HUES64 (cell line): ENCODE data around the gene MLEC.

ENCODE experiments used
- H3K27ac ChIP-seq: 2 replicates; pipeline ENCODE4 v1.7.0; 2013; ENCODE audit warnings: low read depth, low read length, inconsistent platforms
- H3K27me3 ChIP-seq: 2 replicates; pipeline ENCODE4 v1.6.1; 2013; ENCODE audit warnings: mild to moderate bottlenecking, low read length; ENCODE audit not compliant: insufficient read depth
- H3K36me3 ChIP-seq: 2 replicates; pipeline ENCODE4 v1.6.1; 2013; ENCODE audit warnings: mild to moderate bottlenecking, low read length; ENCODE audit not compliant: insufficient read depth
- H3K4me1 ChIP-seq: 2 replicates; pipeline ENCODE4 v1.6.1; 2013; ENCODE audit warnings: mild to moderate bottlenecking, low read length, moderate library complexity; ENCODE audit not compliant: insufficient read depth
- H3K4me3 ChIP-seq: 2 replicates; pipeline ENCODE4 v1.5.1; 2013; ENCODE audit warnings: mild to moderate bottlenecking, low read length, moderate library complexity
- H3K9ac ChIP-seq: 2 replicates; pipeline ENCODE4 v1.6.1; 2013; ENCODE audit warnings: mild to moderate bottlenecking, low read depth, low read length
- H3K9me3 ChIP-seq: 2 replicates; pipeline ENCODE4 v1.6.1; 2013; ENCODE audit warnings: low read depth, low read length; ENCODE audit not compliant: insufficient read depth
- WGBS: fragments of 150-250, 120-280 bp; methylation state at CpG from one replicate; pipeline ENCODE4 v1.1.7; 2013; ENCODE audit warnings: missing lambda C conversion rate; 5-methylcytosine and 5-hydroxymethylcytosine counted together

MLEC gene

DNA sequence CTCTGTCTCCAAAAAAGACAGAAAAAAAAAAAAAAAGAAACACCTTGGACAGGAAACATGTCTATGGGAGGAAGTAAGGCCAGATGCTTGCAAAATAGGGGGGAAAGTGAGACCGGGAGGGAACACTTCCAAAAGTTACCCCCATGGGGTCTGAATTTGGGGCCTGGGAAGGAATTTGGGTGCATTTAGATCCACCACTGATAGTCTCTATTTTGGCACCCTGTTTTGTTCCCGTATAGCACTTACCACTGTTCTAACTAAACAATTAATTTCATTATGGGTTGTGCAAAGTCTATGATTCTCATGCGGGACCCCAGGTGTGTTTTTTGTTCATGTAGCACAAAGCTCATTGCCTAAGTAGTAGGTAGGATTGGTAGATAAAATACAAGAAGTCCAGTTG is 1.4 kb upstream of the MLEC start:
- 97% methylated on average over 2 of the region's 3 CpGs for WGBS
- no peaks in the 10 kb centered on the region for H3K27me3 ChIP-seq
- peaks cover 21% of the 10 kb centered on the region for H3K4me1 ChIP-seq
- H3K36me3 ChIP-seq = no peaks in the 10 kb centered on the region
- no peak overlapping the region for H3K27ac ChIP-seq
- peak overlapping the region; percentile 90 for H3K4me3 ChIP-seq
- no peak overlapping the region for H3K9ac ChIP-seq
- no peaks in the 10 kb centered on the region for H3K9me3 ChIP-seq

DNA sequence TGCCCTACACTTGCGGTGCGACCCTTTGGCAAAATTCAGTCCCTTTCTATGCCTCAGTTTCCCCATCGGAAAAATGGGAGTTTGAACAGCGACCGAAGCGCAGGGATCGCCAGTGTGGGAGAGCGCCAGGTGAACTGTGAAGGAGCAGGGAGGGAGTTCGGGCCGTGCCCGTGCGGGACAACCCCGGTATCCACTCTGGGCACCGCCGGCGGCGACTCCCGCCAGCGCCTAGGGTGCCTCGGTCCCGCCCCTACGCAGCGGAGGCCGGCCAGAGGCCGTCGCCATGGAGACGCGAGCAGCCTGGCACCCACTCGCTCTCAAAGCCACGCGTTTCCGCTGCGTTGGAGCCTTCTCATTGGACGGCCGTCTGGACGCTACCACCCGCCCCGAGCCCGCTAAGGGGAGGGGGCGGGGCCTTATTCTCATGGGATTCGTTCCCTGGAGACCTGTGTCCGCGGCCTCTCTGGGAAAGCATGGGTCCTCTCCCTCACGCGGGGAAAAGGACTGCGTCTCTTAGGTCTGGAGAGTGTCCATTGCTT is 729 bp upstream of the MLEC start:
- H3K27me3 ChIP-seq = no peaks in the 10 kb centered on the region
- WGBS = under 1% methylated on average over 46 of the region's 46 CpGs
- H3K36me3 ChIP-seq = no peaks in the 10 kb centered on the region
- H3K9me3 ChIP-seq = no peaks in the 10 kb centered on the region
- H3K4me1 ChIP-seq = peaks cover 28% of the 10 kb centered on the region
- peak overlapping the region; percentile 98 for H3K27ac ChIP-seq
- H3K9ac ChIP-seq = peak overlapping the region; percentile 95
- H3K4me3 ChIP-seq = peak overlapping the region; percentile 90

DNA sequence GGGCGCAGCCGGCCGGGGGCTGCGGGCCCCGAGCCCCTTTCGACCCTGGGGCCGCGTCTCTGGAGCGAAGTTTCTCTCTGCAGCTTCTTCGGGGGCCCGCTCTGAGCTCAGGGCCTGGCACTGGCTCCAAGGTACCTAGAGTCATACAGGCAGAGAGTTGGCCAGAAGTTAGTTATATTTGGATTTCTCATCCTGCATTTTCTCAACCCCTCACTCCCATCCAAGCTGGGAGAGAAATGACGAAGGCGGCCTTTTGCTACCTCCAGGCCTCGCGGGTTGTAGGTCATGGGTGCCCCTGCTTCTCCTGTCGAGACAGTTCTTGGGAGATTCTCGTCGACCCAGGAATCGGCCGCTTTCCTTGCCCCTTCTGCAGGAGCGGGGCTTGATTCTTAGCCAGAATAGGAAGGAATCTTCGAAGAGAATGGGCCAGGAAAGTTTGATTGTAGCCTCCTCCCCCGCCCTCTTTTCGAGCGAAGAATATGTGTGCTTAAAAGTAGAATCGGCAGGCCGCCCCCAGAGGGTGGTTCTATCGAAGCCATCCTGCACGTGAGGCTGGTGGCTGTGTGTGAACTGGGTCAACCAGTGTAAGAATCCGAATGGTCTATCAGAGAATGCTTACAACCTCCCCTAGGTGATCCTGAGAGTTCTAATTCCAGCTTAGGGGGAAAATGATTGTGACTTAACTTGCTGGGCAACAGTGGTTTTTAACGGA is 785 bp downstream of the MLEC start:
- peaks cover 41% of the 10 kb centered on the region for H3K4me1 ChIP-seq
- H3K36me3 ChIP-seq = 0 out of 2 replicates have a peak, but pooled peaks cover 2% of the 10 kb centered on the region
- under 1% methylated on average over 30 of the region's 31 CpGs for WGBS
- H3K27me3 ChIP-seq = no peaks in the 10 kb centered on the region
- H3K27ac ChIP-seq = peak overlapping the region; percentile 98
- H3K4me3 ChIP-seq = peak overlapping the region; percentile 90
- peak overlapping the region; percentile 88 for H3K9ac ChIP-seq
- H3K9me3 ChIP-seq = no peaks in the 10 kb centered on the region

DNA sequence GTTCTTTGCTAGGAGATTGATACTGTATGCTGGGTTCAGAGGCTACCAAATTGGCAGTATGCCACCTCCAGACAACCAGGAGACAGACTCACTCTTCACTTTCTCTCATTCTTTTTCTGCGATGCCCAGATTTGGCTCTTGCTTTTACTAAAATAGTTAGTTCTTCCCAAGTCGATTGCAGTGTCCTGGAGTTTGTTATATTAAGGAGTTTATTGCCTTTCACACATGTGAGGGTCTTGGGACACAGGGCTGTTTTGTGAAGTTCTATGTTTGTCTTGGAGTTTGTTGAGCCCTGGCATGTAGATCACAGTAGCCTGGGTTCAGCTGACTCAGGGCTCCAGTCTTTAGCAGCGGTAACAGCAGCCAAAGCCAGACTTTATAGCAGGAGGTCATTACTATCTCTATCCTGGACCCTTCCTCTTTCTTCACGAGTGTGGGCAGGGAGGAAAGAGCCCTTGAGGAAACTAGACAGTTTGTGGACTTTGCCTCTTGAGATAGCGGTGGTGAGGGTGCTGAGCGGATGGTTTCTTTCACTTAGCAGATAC is 1.6 kb downstream of the MLEC start:
- no peak overlapping the region for H3K27ac ChIP-seq
- H3K27me3 ChIP-seq = no peaks in the 10 kb centered on the region
- 30% methylated on average over 6 of the region's 6 CpGs for WGBS
- peaks cover 6% of the 10 kb centered on the region; the same call in 1 of the 2 replicates for H3K36me3 ChIP-seq
- peaks cover 50% of the 10 kb centered on the region for H3K4me1 ChIP-seq
- no peaks in the 10 kb centered on the region for H3K9me3 ChIP-seq
- peak overlapping the region; percentile 88 for H3K9ac ChIP-seq
- H3K4me3 ChIP-seq = peak overlapping the region; percentile 90

DNA sequence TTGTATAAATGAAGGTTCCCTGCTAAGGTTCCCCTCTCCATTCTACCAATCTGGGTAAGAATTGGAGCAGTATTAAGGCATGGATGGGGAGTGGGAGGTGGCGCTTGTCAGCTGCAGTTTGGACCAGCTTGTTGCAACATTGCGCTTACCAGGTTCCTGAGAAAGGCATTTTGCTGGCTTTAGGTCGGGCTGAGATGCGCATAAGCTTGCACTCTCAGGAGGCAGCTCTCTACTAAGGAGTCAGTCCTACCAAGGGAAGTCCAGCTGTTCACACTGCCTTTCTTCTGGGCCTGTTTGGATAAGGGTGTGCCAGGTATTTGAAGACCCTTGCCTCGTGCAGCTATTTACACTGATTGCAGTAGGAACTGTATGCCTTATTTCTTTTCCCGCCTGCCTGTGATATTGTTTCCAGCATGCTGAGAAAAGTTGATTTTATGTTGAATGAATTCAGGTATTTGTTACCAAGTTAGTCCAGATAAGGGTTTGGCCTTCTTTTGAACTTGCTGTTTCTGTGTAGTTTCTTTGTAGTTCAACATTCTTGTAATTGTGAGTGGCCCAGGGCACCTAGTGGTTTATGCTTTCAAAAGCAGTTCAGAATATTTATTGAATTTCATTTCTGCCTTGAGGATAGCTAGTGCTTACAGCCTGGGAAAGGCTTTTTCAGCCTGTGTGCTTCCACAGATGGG is 2.6 kb downstream of the MLEC start:
- peaks cover 58% of the 10 kb centered on the region for H3K4me1 ChIP-seq
- H3K36me3 ChIP-seq = peaks cover 11% of the 10 kb centered on the region
- H3K27me3 ChIP-seq = no peaks in the 10 kb centered on the region
- 50% methylated on average over 6 of the region's 6 CpGs for WGBS
- 0 out of 2 replicates have a peak overlapping the region, but pooled peaks have one; percentile 88 for H3K9ac ChIP-seq
- H3K9me3 ChIP-seq = no peaks in the 10 kb centered on the region
- H3K27ac ChIP-seq = no peak overlapping the region
- peak overlapping the region; percentile 90 for H3K4me3 ChIP-seq

DNA sequence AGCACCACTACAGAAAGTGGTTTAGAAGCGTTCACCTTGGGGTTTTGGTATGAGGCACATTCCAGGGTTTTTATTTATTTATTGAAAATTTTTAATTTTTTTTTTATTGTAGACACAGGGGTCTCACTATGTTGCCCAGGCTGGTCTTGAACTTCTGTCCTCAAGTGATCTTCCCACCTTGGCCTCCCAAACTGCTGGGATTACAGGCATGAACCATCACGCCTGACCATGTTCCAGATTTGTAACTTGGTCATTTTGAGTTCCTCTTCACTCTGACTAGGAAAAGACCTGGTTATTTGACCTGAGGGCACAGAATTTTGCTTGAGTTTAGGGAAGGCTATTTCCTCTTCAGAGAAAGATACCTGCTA is 3.1 kb downstream of the MLEC start:
- H3K27ac ChIP-seq = no peak overlapping the region
- H3K9me3 ChIP-seq = no peaks in the 10 kb centered on the region
- H3K9ac ChIP-seq = no peak overlapping the region
- H3K4me3 ChIP-seq = no peak overlapping the region
- H3K4me1 ChIP-seq = peaks cover 59% of the 10 kb centered on the region
- peaks cover 17% of the 10 kb centered on the region for H3K36me3 ChIP-seq
- 88% methylated on average over 2 of the region's 2 CpGs for WGBS
- H3K27me3 ChIP-seq = no peaks in the 10 kb centered on the region

DNA sequence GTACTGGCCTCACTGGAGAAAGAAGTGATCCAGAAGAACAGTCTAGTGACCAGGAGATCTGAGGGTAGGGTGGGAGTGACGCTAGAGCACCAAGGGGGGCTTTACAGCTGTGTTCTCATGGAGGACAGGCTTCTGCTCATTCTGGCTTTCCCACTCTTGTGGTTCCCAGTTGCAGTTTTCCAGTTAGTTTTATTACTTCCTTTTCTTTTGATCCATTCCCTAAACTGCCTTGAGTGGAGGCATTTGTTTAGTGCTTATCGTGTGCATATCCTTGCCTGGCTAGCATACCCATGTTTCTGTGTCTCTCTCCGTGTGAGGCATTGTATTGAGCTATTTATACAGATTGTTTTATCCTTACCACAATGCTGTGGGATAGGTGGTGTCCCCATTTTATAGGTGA is 4.0 kb downstream of the MLEC start:
- no peaks in the 10 kb centered on the region for H3K27me3 ChIP-seq
- H3K4me1 ChIP-seq = peaks cover 59% of the 10 kb centered on the region
- H3K4me3 ChIP-seq = no peak overlapping the region
- no peak overlapping the region for H3K9ac ChIP-seq
- 69% methylated on average over 2 of the region's 3 CpGs for WGBS
- H3K9me3 ChIP-seq = no peaks in the 10 kb centered on the region
- H3K36me3 ChIP-seq = peaks cover 26% of the 10 kb centered on the region
- H3K27ac ChIP-seq = 0 out of 2 replicates have a peak overlapping the region, but pooled peaks have one; percentile 5

DNA sequence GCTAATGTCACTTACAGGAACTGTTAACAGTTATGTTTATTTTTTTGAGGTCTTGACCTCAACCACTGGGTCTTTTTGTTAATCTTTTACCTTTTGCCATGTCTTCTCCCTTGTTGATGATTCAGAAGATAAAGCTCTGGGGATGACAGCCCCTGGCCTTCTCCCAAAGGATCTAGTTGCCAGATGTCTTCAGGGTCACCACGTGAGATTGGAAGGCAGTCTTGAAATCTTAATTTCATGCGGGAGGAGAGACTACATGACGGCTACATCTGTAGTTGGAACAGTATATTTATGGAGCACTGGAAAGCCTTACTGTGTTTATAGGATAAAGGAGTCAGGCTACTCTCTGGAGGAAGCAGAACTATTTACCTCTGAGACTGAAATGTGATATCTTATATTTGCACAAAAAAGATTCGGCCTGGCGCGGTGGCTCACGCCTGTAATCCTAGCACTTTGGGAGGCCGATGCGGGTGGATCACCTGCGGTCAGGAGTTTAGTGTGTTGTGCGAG is 5.6 kb downstream of the MLEC start:
- Histone ChIP-seq H3K27ac (peak overlapping the region; percentile 75), H3K27me3 (no peaks in the 10 kb centered on the region), H3K4me3 (peak overlapping the region; percentile 20), H3K36me3 (peaks cover 42% of the 10 kb centered on the region), H3K9me3 (no peaks in the 10 kb centered on the region), H3K9ac (no peak overlapping the region), H3K4me1 (peaks cover 59% of the 10 kb centered on the region)
- WGBS = 87% methylated on average over 10 of the region's 11 CpGs

DNA sequence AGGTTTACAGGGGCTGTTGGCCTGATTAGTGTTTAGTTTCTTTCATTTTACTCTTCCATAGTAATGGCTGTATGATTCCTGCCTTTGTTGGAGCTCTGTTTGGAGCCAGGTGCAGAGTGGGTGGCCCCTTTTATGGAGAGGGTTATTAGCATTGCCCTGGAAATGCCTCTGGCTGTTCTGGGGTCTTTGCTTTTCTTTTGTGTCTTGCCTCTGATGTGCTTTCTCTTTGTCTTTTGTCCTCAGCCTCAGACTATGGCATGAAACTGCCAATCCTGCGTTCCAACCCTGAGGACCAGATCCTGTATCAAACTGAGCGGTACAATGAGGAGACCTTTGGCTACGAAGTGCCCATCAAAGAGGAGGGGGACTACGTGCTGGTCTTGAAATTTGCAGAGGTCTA is 6.9 kb downstream of the MLEC start:
- H3K9ac ChIP-seq = peak overlapping the region; percentile 33
- peaks cover 54% of the 10 kb centered on the region for H3K36me3 ChIP-seq
- peak overlapping the region; percentile 19; the same call in 1 of the 2 replicates for H3K4me3 ChIP-seq
- H3K27me3 ChIP-seq = no peaks in the 10 kb centered on the region
- H3K4me1 ChIP-seq = peaks cover 53% of the 10 kb centered on the region
- WGBS = 42% methylated on average over 4 of the region's 4 CpGs
- peak overlapping the region; percentile 75 for H3K27ac ChIP-seq
- H3K9me3 ChIP-seq = no peaks in the 10 kb centered on the region

DNA sequence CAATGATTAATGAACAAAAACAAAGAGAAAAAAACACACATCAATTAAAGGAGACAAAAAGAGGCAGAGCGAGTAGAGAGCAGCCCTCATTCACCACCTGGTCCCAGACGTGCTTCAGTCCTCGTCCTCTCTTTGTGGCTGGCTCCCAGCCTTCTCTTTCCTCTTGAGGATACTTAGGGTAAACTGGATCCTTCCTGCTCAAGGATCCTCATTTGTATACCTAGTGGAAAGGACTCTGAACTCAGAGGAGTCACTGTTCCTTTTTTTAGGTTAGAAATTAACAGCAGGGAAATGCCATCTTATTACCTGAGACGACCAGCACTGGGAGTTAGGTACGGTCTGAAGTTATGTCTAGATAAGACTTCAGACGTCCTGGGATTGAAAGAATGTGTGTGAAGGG is 9.7 kb downstream of the MLEC start:
- Histone ChIP-seq H3K27ac (no peak overlapping the region), H3K4me1 (peaks cover 26% of the 10 kb centered on the region), H3K4me3 (no peak overlapping the region), H3K9ac (no peak overlapping the region), H3K9me3 (no peaks in the 10 kb centered on the region), H3K36me3 (peaks cover 82% of the 10 kb centered on the region), H3K27me3 (no peaks in the 10 kb centered on the region)
- WGBS = 92% methylated on average over 6 of the region's 6 CpGs

DNA sequence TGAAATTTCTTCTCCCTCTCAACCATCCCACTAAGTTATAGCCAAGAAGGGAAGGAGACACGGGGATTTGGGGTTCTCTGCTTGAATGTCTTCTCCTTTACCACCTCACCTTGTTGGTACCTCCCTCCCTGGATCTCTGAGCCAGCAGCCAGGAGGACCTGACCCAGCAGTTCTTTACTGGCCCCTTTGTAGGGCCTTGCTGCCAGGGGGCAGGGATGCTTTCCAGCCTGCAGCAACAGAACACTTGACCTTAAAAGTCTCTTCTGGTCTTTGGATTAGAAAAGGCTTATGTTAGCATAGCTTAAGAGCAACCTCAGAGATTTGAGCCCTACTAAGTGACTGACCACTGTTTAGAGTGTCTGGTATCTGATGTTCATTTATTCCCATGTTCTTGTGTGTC is 10.4 kb downstream of the MLEC start:
- Histone ChIP-seq H3K36me3 (peaks cover 89% of the 10 kb centered on the region), H3K4me1 (peaks cover 21% of the 10 kb centered on the region), H3K9ac (no peak overlapping the region), H3K9me3 (no peaks in the 10 kb centered on the region), H3K27ac (no peak overlapping the region), H3K27me3 (no peaks in the 10 kb centered on the region), H3K4me3 (no peak overlapping the region)
- 100% methylated on average over 1 of the region's 1 CpG for WGBS
